Lower lobe of right lung (tissue), 2 donors: ENCODE results near the gene ZNF148. TPM values are rescaled to one million over a fixed set of nuclear protein-coding genes. Genes with fewer than 3 reads are reported as not detected.
"Not testable (repeated sequence)": the region's sequence is repeated elsewhere in the genome, so short reads cannot be mapped to it uniquely, and the experiment has no call there.

Source experiments
- ATAC-seq, 2 donors: fragments of 200-7000 bp; cut with Tn5 transposase; one replicate each; pipeline ENCODE4 v1.9.1; 2020 to 2022; ENCODE audit warnings: mild to moderate bottlenecking in 2 of 2, moderate library complexity in 2 of 2
- DNase-seq: peaks from one replicate; pipeline ENCODE4 v3.0.0-alpha.2; 2020
- H3K27ac ChIP-seq: fragments of 200-600 bp; one replicate; pipeline ENCODE4 v1.8.0; 2022
- H3K27me3 ChIP-seq: fragments of 200-600 bp; one replicate; pipeline ENCODE4 v1.8.0; 2022; ENCODE audit warnings: low read depth
- H3K36me3 ChIP-seq: fragments of 200-600 bp; one replicate; pipeline ENCODE4 v1.8.0; 2022; ENCODE audit warnings: mild to moderate bottlenecking
- H3K4me1 ChIP-seq: fragments of 200-600 bp; one replicate; pipeline ENCODE4 v1.8.0; 2022
- H3K4me3 ChIP-seq: fragments of 200-600 bp; one replicate; pipeline ENCODE4 v1.8.0; 2022; ENCODE audit warnings: mild to moderate bottlenecking
- H3K9me3 ChIP-seq: fragments of 200-600 bp; one replicate; pipeline ENCODE4 v1.8.0; 2022
- intact Hi-C: fragments of 100-400 bp; cut with DNase I; formaldehyde crosslinking; loops from one replicate; pipeline ENCODE4 v1.11.0; 2022
- total RNA-seq: library from RNA; stranded (reverse); fragmentation: NEBNext Ultra II Directional; extraction: Animal tissue kit (Norgen Biotek cat#: 25700); gene quantifications from one replicate; pipeline ENCODE4 v1.2.1, GENCODE V29; 2021
- TF ChIP-seq, protein P1 (sequence below): fragments of 200-600 bp; IDR thresholded peaks from one replicate; pipeline ENCODE4 v1.8.0; 2022; ENCODE audit warnings: antibody characterized with exemption, mild to moderate bottlenecking
- donor health status: DM: no; HTN: yes; CAD: no; lungs with severe emphysema.

The ZNF148 gene
- total RNA-seq, 1 donor from 2014 or later, result 48.2 TPM

DNA sequence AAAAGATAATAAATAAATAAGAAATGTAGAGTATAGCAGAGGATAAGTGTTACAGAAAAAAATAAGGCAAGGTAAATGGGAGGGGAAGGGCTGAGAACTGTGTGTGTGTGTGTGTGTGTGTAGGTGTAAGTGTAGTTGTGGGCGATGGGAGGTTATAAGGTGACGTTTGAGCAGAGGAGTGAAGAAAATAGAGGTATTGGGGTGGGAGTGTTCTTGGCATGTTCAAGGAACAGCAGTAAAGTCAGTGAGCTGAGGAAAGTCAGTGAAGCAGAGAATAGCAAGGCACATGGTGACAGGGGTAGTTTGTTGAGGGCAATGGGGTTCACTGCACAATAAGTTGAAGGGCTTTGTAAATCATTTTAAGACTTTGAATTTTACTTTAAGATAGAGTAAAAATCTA lies 30.9 kb upstream of the ZNF148 start:
- no peaks in the 10 kb centered on the region for H3K27me3 ChIP-seq
- no peaks in the 10 kb centered on the region for H3K36me3 ChIP-seq
- no peak overlapping the region for H3K27ac ChIP-seq
- intact Hi-C loops, result no loop called here
- H3K4me1 ChIP-seq, result no peaks in the 10 kb centered on the region
- DNase-seq (no peak), ATAC-seq (no peak)
- H3K9me3 ChIP-seq, result no peaks in the 10 kb centered on the region
- TF ChIP-seq, protein P1, sequence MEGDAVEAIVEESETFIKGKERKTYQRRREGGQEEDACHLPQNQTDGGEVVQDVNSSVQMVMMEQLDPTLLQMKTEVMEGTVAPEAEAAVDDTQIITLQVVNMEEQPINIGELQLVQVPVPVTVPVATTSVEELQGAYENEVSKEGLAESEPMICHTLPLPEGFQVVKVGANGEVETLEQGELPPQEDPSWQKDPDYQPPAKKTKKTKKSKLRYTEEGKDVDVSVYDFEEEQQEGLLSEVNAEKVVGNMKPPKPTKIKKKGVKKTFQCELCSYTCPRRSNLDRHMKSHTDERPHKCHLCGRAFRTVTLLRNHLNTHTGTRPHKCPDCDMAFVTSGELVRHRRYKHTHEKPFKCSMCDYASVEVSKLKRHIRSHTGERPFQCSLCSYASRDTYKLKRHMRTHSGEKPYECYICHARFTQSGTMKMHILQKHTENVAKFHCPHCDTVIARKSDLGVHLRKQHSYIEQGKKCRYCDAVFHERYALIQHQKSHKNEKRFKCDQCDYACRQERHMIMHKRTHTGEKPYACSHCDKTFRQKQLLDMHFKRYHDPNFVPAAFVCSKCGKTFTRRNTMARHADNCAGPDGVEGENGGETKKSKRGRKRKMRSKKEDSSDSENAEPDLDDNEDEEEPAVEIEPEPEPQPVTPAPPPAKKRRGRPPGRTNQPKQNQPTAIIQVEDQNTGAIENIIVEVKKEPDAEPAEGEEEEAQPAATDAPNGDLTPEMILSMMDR, result no peak
- H3K4me3 ChIP-seq, result no peak overlapping the region

- H3K36me3 ChIP-seq, H3K4me3 ChIP-seq, H3K27me3 ChIP-seq, intact Hi-C loops, H3K27ac ChIP-seq, H3K4me1 ChIP-seq, DNase-seq, ATAC-seq, H3K9me3 ChIP-seq: not testable (repeated sequence)
These were observed 30.4 kb upstream of the ZNF148 start for GRCh38 chr3:125405515-125405914.

- Histone ChIP-seq H3K4me3 (no peak overlapping the region), H3K27ac (no peak overlapping the region), H3K36me3 (no peaks in the 10 kb centered on the region), H3K27me3 (no peaks in the 10 kb centered on the region), H3K4me1 (no peaks in the 10 kb centered on the region), H3K9me3 (no peaks in the 10 kb centered on the region)
- intact Hi-C loops, result no loop called here
- DNase-seq (no peak), ATAC-seq (no peak)
- TF ChIP-seq, protein P1, result no peak
These were observed 28.7 kb upstream of the ZNF148 start for GRCh38 chr3:125403789-125404188.

- TF ChIP-seq, protein P1, result no peak
- ATAC-seq (no peak), DNase-seq (no peak)
- Histone ChIP-seq H3K27me3 (no peaks in the 10 kb centered on the region), H3K4me1 (no peaks in the 10 kb centered on the region), H3K9me3 (no peaks in the 10 kb centered on the region), H3K36me3 (no peaks in the 10 kb centered on the region), H3K27ac (no peak overlapping the region), H3K4me3 (no peak overlapping the region)
- intact Hi-C loops, result no loop called here
These were observed 27.5 kb upstream of the ZNF148 start for GRCh38 chr3:125402639-125403038.

DNA sequence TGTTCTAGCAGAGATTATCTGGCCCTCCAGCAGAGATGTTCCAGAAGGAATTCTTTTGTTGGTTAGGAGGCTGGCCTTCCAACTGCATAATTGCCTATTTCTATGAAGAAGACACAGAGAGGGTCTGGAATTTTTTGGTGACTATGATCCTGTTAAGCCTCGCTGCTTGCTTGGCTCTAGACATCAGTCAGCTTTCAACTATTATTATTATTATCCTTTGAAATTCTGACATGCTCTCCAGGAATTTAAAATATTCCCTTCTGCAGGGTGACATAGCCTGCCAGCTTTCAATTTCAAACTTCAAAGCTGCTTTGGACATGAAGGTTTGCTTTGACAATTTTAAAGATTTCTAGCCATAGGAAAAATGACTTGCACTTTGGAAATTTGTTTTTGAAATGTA lies 26.3 kb upstream of the ZNF148 start:
- no peak for ATAC-seq
- Histone ChIP-seq H3K4me1 (no peaks in the 10 kb centered on the region), H3K27ac (no peak overlapping the region)

GRCh38 chr3:125398952-125399351 lies 23.8 kb upstream of the ZNF148 start:
- Histone ChIP-seq H3K27ac (no peak overlapping the region), H3K27me3 (no peaks in the 10 kb centered on the region), H3K36me3 (no peaks in the 10 kb centered on the region), H3K4me1 (no peaks in the 10 kb centered on the region), H3K4me3 (no peak overlapping the region), H3K9me3 (no peaks in the 10 kb centered on the region)
- DNase-seq (no peak), ATAC-seq (no peak)
- TF ChIP-seq, protein P1, result no peak
- intact Hi-C loops, result no loop called here

More for the DNA sequence above, 26.3 kb upstream of the ZNF148 start:
- H3K36me3 ChIP-seq, result no peaks in the 10 kb centered on the region
- H3K4me3 ChIP-seq, result no peak overlapping the region
- intact Hi-C loops, result no loop called here
- TF ChIP-seq, protein P1, result no peak
- no peak for DNase-seq
- no peaks in the 10 kb centered on the region for H3K27me3 ChIP-seq
- H3K9me3 ChIP-seq, result no peaks in the 10 kb centered on the region
